HepG2 (cell line): ENCODE data around the gene CD58. TPM values are rescaled to one million over a fixed set of nuclear protein-coding genes. Genes with fewer than 3 reads are reported as not detected.

Source experiments
- ATAC-seq: fragments of 200-7000 bp; cut with Tn5 transposase; 3 replicates; pipeline ENCODE4 v1.9.1; 2020; ENCODE audit warnings: mild to moderate bottlenecking, moderate library complexity
- BruUV-seq: library from RNA; stranded (reverse); fragments of 400-500 nt; replicated peaks from 2 replicates; lab custom pipeline; 2021; lab: Mats Ljungman, UMichigan
- CTCF ChIA-PET: fragments of 300-600 bp; formaldehyde crosslinking; extraction: SDS; loops from one replicate; lab custom pipeline; 2021; ENCODE audit warnings: low total read pairs, inconsistent platforms, low intra/inter-chr PET ratio; lab: Yijun Ruan, JAX
- POLR2A ChIA-PET: fragments of 350-600 bp; sonication (Branson Sonifier 250); formaldehyde crosslinking; loops from one replicate; lab custom pipeline; 2020; ENCODE audit warnings: antibody characterized with exemption, inconsistent platforms; lab: Yijun Ruan, JAX
- DNase-seq: peaks from one replicate; pipeline ENCODE4 v3.0.0-alpha.2; 2015; ENCODE audit warnings: low spot score
- FAIRE-seq: peaks from 3 replicates; lab custom pipeline; 2011; peaks lifted over from hg19 to GRCh38; lab: Jason Lieb, UNC
- H2AFZ ChIP-seq: one replicate; pipeline ENCODE4 v1.6.1; 2011; ENCODE audit warnings: low read length, inconsistent platforms
- H3K27ac ChIP-seq: fragments of 300-600 bp; 3 replicates; pipeline ENCODE4 v1.8.0; 2011; ENCODE audit warnings: mixed run types, mild to moderate bottlenecking, mixed read lengths, low read length, inconsistent platforms; ENCODE audit not compliant: insufficient read depth; ENCODE audit errors: extremely low read length
- H3K27me3 ChIP-seq, 2 experiments: fragments of 200-600 bp in 1 of 2; 2 replicates in 1 of 2; 3 replicates in 1 of 2; pipeline versions ENCODE4 v1.6.0 to v1.8.0; 2011; ENCODE audit warnings: low read length in 2 of 2, mild to moderate bottlenecking in 2 of 2, moderate library complexity in 2 of 2, inconsistent platforms in 1 of 2; ENCODE audit not compliant: insufficient read depth in 2 of 2, control insufficient read depth in 1 of 2
- H3K36me3 ChIP-seq, 2 experiments: fragments of 200-600 bp in 1 of 2; replicated peaks in 1 of 2; 2 replicates in 1 of 2; 3 replicates in 1 of 2; pipeline versions ENCODE4 v1.5.1 to v1.8.0; 2011; ENCODE audit warnings: low read length in 2 of 2, inconsistent platforms in 1 of 2; ENCODE audit not compliant: insufficient read depth in 2 of 2, control insufficient read depth in 1 of 2
- H3K4me1 ChIP-seq: 2 replicates; pipeline ENCODE4 v1.5.1; 2012; ENCODE audit warnings: low read length, inconsistent platforms; ENCODE audit not compliant: insufficient read depth
- H3K4me2 ChIP-seq: 2 replicates; pipeline ENCODE4 v1.6.0; 2011; ENCODE audit warnings: low read depth, low read length, inconsistent platforms
- H3K4me3 ChIP-seq, 3 experiments: fragments of 200-600 bp in 1 of 3; sonication (generic), shearing (Covaris generic) in 1 of 3; replicated peaks in 1 of 3; 2 replicates each; pipeline ENCODE4 v1.5.1; 2011 to 2016; ENCODE audit warnings: low read length in 3 of 3, inconsistent platforms in 2 of 3, low read depth in 2 of 3, mild to moderate bottlenecking in 2 of 3, control low read depth in 1 of 3, mixed read lengths in 1 of 3; ENCODE audit not compliant: insufficient read depth in 1 of 3
- H3K79me2 ChIP-seq: one replicate; pipeline ENCODE4 v1.6.1; 2011; ENCODE audit warnings: low read length, inconsistent platforms; ENCODE audit not compliant: insufficient read depth
- H3K9ac ChIP-seq: 2 replicates; pipeline ENCODE4 v1.6.0; 2011; ENCODE audit warnings: mild to moderate bottlenecking, low read depth, low read length, inconsistent platforms; ENCODE audit not compliant: insufficient read depth
- H3K9me3 ChIP-seq: 2 replicates; pipeline ENCODE4 v1.5.1; 2012; ENCODE audit warnings: mild to moderate bottlenecking, low read length
- H4K20me1 ChIP-seq: 2 replicates; pipeline ENCODE4 v1.6.0; 2011; ENCODE audit warnings: inconsistent platforms, mild to moderate bottlenecking, low read length, moderate library complexity; ENCODE audit not compliant: insufficient read depth
- RXRA ChIP-seq: sonication (generic); formaldehyde crosslinking; IDR thresholded peaks from 2 replicates; pipeline ENCODE4 v1.5.1; 2020; ENCODE audit warnings: missing genetic modification reagents
- SNAPC5 ChIP-seq: sonication (generic); formaldehyde crosslinking; IDR thresholded peaks from 2 replicates; pipeline ENCODE4 v1.8.1; 2023; ENCODE audit warnings: mild to moderate bottlenecking, missing genetic modification reagents, borderline replicate concordance
- ZNF770 ChIP-seq: sonication (generic); formaldehyde crosslinking; IDR thresholded peaks from 2 replicates; pipeline ENCODE4 v1.5.0; 2020; ENCODE audit warnings: mild to moderate bottlenecking, missing genetic modification reagents
- WGBS: methylation state at CpG from one replicate; pipeline ENCODE4 v1.1.6; 2017; ENCODE audit warnings: low lambda C conversion rate; 5-methylcytosine and 5-hydroxymethylcytosine counted together
- in situ Hi-C: cut with HindIII; loops from 2 replicates; pipeline ENCODE4 v1.10.0; 2017; ENCODE audit warnings: low pct_unique_long_range_greater_than_20kb; ENCODE audit not compliant: extremely low pct_ligation_motif_present
- intact Hi-C: fragments of 100-400 bp; cut with micrococcal nuclease; formaldehyde crosslinking; loops from one replicate; pipeline ENCODE4 v1.10.0; 2022; ENCODE audit not compliant: unreplicated experiment
- polyA plus RNA-seq, 8 experiments: library from polyadenylated mRNA; depleted of rRNA in 3 of 8; stranded (reverse) in 7 of 8; unstranded in 1 of 8; fragments of >200 nt; fragmentation: Illumina TruSeq in 4 of 8; extraction: Trizol in 4 of 8; gene quantifications; 2 replicates each; pipeline versions ENCODE4 v1.2.1 to v1.2.3, GENCODE V29; 2011 to 2016; ENCODE audit warnings: low read depth in 4 of 8, missing spikeins in 1 of 8, mixed read lengths in 1 of 8; ENCODE audit not compliant: insufficient read depth in 1 of 8
- total RNA-seq, 5 experiments: library from RNA; depleted of rRNA; stranded (reverse); fragments of >200 nt; fragmentation: Illumina TruSeq; extraction: Trizol; gene quantifications; 2 replicates each; pipeline ENCODE4 v1.2.3, GENCODE V29; 2016; ENCODE audit warnings: low read depth in 1 of 5
- TF ChIP-seq, protein P1 (sequence below): IDR thresholded peaks from 2 replicates; pipeline ENCODE4 v1.4.0; 2020; ENCODE audit warnings: mild to moderate bottlenecking, missing genetic modification reagents
- TF ChIP-seq, protein P2 (sequence below): sonication (generic); formaldehyde crosslinking; IDR thresholded peaks from 2 replicates; pipeline ENCODE4 v1.9.0; 2021; ENCODE audit warnings: missing genetic modification reagents, mild to moderate bottlenecking, borderline replicate concordance

Gene CD58
- total and polyA plus RNA-seq, 2 of the 13 experiments (the other 11 are each of a cell fraction or from before 2014, with no cell fraction given), result 9.4 to 13.5 TPM

GRCh38 chr1:116568662-116569380, 2.0 kb downstream of the CD58 start:
- peaks cover 33% of the 10 kb centered on the region for H3K4me1 ChIP-seq
- H2AFZ ChIP-seq, result no peak overlapping the region
- BruUV-seq, result no TSS peak
- peaks cover 2% of the 10 kb centered on the region for H3K79me2 ChIP-seq
- CTCF ChIA-PET, result no interaction called here
- no peaks in the 10 kb centered on the region; the same call in 1 of the 2 replicates for H4K20me1 ChIP-seq
- H3K36me3 ChIP-seq, result no peaks in the 10 kb centered on the region
- no peak for DNase-seq
- in situ Hi-C loops, result no loop called here
- peaks cover 2% of the 10 kb centered on the region; the same call in 1 of the 2 replicates for H3K9me3 ChIP-seq
- no peak for FAIRE-seq
- POLR2A ChIA-PET, result interaction anchor here (2.0 kb wide), 1 partner anchor 430 kb away, joined by 4 read pairs; no protein-coding TSS in a partner anchor
- no peak overlapping the region for H3K4me3 ChIP-seq
- H3K27ac ChIP-seq, result no peak overlapping the region
- WGBS, result 88% methylated on average over 2 of the region's 2 CpGs
- H3K4me2 ChIP-seq, result no peak overlapping the region
- no peak overlapping the region for H3K9ac ChIP-seq
- H3K27me3 ChIP-seq, result peaks cover 0 to 20% of the 10 kb centered on the region in 2 experiments; a peak in 2 of 5 replicates
- intact Hi-C loops, result no loop called here
- TF ChIP-seq RXRA (CRISPR knock-in tag) (no peak), SNAPC5 (CRISPR knock-in tag) (no peak), ZNF770 (CRISPR knock-in tag) (0 out of 2 replicates have a peak, but pooled peaks have one; percentile 11)
- TF ChIP-seq, protein P1, sequence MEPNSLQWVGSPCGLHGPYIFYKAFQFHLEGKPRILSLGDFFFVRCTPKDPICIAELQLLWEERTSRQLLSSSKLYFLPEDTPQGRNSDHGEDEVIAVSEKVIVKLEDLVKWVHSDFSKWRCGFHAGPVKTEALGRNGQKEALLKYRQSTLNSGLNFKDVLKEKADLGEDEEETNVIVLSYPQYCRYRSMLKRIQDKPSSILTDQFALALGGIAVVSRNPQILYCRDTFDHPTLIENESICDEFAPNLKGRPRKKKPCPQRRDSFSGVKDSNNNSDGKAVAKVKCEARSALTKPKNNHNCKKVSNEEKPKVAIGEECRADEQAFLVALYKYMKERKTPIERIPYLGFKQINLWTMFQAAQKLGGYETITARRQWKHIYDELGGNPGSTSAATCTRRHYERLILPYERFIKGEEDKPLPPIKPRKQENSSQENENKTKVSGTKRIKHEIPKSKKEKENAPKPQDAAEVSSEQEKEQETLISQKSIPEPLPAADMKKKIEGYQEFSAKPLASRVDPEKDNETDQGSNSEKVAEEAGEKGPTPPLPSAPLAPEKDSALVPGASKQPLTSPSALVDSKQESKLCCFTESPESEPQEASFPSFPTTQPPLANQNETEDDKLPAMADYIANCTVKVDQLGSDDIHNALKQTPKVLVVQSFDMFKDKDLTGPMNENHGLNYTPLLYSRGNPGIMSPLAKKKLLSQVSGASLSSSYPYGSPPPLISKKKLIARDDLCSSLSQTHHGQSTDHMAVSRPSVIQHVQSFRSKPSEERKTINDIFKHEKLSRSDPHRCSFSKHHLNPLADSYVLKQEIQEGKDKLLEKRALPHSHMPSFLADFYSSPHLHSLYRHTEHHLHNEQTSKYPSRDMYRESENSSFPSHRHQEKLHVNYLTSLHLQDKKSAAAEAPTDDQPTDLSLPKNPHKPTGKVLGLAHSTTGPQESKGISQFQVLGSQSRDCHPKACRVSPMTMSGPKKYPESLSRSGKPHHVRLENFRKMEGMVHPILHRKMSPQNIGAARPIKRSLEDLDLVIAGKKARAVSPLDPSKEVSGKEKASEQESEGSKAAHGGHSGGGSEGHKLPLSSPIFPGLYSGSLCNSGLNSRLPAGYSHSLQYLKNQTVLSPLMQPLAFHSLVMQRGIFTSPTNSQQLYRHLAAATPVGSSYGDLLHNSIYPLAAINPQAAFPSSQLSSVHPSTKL, result no peak
- TF ChIP-seq, protein P2, sequence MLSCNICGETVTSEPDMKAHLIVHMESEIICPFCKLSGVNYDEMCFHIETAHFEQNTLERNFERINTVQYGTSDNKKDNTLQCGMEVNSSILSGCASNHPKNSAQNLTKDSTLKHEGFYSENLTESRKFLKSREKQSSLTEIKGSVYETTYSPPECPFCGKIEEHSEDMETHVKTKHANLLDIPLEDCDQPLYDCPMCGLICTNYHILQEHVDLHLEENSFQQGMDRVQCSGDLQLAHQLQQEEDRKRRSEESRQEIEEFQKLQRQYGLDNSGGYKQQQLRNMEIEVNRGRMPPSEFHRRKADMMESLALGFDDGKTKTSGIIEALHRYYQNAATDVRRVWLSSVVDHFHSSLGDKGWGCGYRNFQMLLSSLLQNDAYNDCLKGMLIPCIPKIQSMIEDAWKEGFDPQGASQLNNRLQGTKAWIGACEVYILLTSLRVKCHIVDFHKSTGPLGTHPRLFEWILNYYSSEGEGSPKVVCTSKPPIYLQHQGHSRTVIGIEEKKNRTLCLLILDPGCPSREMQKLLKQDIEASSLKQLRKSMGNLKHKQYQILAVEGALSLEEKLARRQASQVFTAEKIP (CRISPR knock-in tag), result no peak
- no peak for ATAC-seq
